ENCODE results near the gene DUSP23. TPM values are rescaled to one million over a fixed set of nuclear protein-coding genes. Genes with fewer than 3 reads are reported as not detected.
A peak's percentile ranks its signal among the peaks of the same experiment; 100 is the strongest.

The DUSP23 gene
- total and polyA plus RNA-seq, 2 experiments from 2014 or later: 32.6 to 52.1 TPM

GRCh38 chr1:159779403-159779851 lies 1.3 kb upstream of the DUSP23 start:
- no peaks in the 10 kb centered on the region for H4K20me1 ChIP-seq (ENCODE audit: insufficient read depth)
- peak overlapping the region; percentile 72 for H3K4me2 ChIP-seq (ENCODE audit: unreplicated experiment)
- H3K27me3 ChIP-seq (replicated peaks; ENCODE audit: insufficient read depth): no peaks in the 10 kb centered on the region
- H3K9me3 ChIP-seq (ENCODE audit: low read depth): no peaks in the 10 kb centered on the region
- peaks cover 10% of the 10 kb centered on the region for H3F3A ChIP-seq (ENCODE audit: insufficient read depth)
- no peaks in the 10 kb centered on the region for H3K79me2 ChIP-seq (ENCODE audit: insufficient read depth)
- WGBS, 2 experiments (ENCODE audit: low coverage in 1 of 2, low lambda C conversion rate in 2 of 2, missing lambda C conversion rate in 2 of 2): 56 to 58% methylated on average over 2 of the region's 2 CpGs
- H3K27ac ChIP-seq: no peak overlapping the region
- H3K4me1 ChIP-seq (ENCODE audit: insufficient read depth): peaks cover 17% of the 10 kb centered on the region
- H2AFZ ChIP-seq: peak overlapping the region; percentile 79; the same call in 1 of the 2 replicates
- TF ChIP-seq EZH2 (IDR thresholded peaks at IDR 0.05; ENCODE audit: insufficient read depth, poor library complexity, severe bottlenecking) (no peak), EZH2phosphoT487 (IDR thresholded peaks at IDR 0.05; ENCODE audit: insufficient read depth, low read depth) (no peak)
- no peak overlapping the region for H3K9ac ChIP-seq
- peak; percentile 72 for DNase-seq
- no peaks in the 10 kb centered on the region for H3K36me3 ChIP-seq (ENCODE audit: low read depth)
- H3K4me3 ChIP-seq: no peak overlapping the region
- no peaks in the 10 kb centered on the region for H3K9me2 ChIP-seq (ENCODE audit: insufficient read depth)
- in situ Hi-C loops (cut with MboI): no loop called here

- Histone ChIP-seq H3K4me1 (ENCODE audit: insufficient read depth) (peaks cover 17% of the 10 kb centered on the region), H3K36me3 (ENCODE audit: low read depth) (no peaks in the 10 kb centered on the region), H4K20me1 (ENCODE audit: insufficient read depth) (no peaks in the 10 kb centered on the region), H3K4me2 (ENCODE audit: unreplicated experiment) (peak overlapping the region; percentile 77), H3K79me2 (ENCODE audit: insufficient read depth) (no peaks in the 10 kb centered on the region), H3K9me2 (ENCODE audit: insufficient read depth) (no peaks in the 10 kb centered on the region), H3K9ac (no peak overlapping the region), H3K4me3 (no peak overlapping the region), H2AFZ (no peak overlapping the region; the same call in 1 of the 2 replicates), H3F3A (ENCODE audit: insufficient read depth) (peaks cover 10% of the 10 kb centered on the region), H3K9me3 (ENCODE audit: low read depth) (no peaks in the 10 kb centered on the region), H3K27ac (no peak overlapping the region), H3K27me3 (replicated peaks; ENCODE audit: insufficient read depth) (no peaks in the 10 kb centered on the region)
- 97 to 98% methylated on average over 12 of the region's 12 CpGs for WGBS, 2 experiments (ENCODE audit: low coverage in 1 of 2, low lambda C conversion rate in 2 of 2, missing lambda C conversion rate in 2 of 2)
- DNase-seq: no peak
- no peak for TF ChIP-seq EZH2 (IDR thresholded peaks at IDR 0.05; ENCODE audit: insufficient read depth, poor library complexity, severe bottlenecking)
- no peak for TF ChIP-seq EZH2phosphoT487 (IDR thresholded peaks at IDR 0.05; ENCODE audit: insufficient read depth, low read depth)
- in situ Hi-C loops (cut with MboI): no loop called here
These were observed 1.2 kb downstream of the DUSP23 start for GRCh38 chr1:159781992-159782391.

- TF ChIP-seq EZH2 (IDR thresholded peaks at IDR 0.05; ENCODE audit: insufficient read depth, poor library complexity, severe bottlenecking) (no peak), EZH2phosphoT487 (IDR thresholded peaks at IDR 0.05; ENCODE audit: insufficient read depth, low read depth) (no peak)
- in situ Hi-C loops (cut with MboI): no loop called here
- no peak overlapping the region for H3K9ac ChIP-seq
- peaks cover 10% of the 10 kb centered on the region for H3F3A ChIP-seq (ENCODE audit: insufficient read depth)
- H3K9me2 ChIP-seq (ENCODE audit: insufficient read depth): no peaks in the 10 kb centered on the region
- H2AFZ ChIP-seq: no peak overlapping the region
- no peaks in the 10 kb centered on the region for H3K36me3 ChIP-seq (ENCODE audit: low read depth)
- no peaks in the 10 kb centered on the region for H4K20me1 ChIP-seq (ENCODE audit: insufficient read depth)
- H3K27ac ChIP-seq: no peak overlapping the region
- peaks cover 17% of the 10 kb centered on the region for H3K4me1 ChIP-seq (ENCODE audit: insufficient read depth)
- no peak for DNase-seq
- 31 to 64% methylated on average over 1 of the region's 1 CpG for WGBS, 2 experiments (ENCODE audit: low coverage in 1 of 2, low lambda C conversion rate in 2 of 2, missing lambda C conversion rate in 2 of 2)
- no peak overlapping the region for H3K4me3 ChIP-seq
- H3K9me3 ChIP-seq (ENCODE audit: low read depth): no peaks in the 10 kb centered on the region
- H3K79me2 ChIP-seq (ENCODE audit: insufficient read depth): no peaks in the 10 kb centered on the region
- no peaks in the 10 kb centered on the region for H3K27me3 ChIP-seq (replicated peaks; ENCODE audit: insufficient read depth)
- no peak overlapping the region for H3K4me2 ChIP-seq (ENCODE audit: unreplicated experiment)
These were observed 3.0 kb downstream of the DUSP23 start for GRCh38 chr1:159783724-159784123.

GRCh38 chr1:159786465-159786864 lies 5.7 kb downstream of the DUSP23 start:
- TF ChIP-seq EZH2phosphoT487 (IDR thresholded peaks at IDR 0.05; ENCODE audit: insufficient read depth, low read depth): no peak
- no peak for TF ChIP-seq EZH2 (IDR thresholded peaks at IDR 0.05; ENCODE audit: insufficient read depth, poor library complexity, severe bottlenecking)
- Histone ChIP-seq H3K4me3 (no peak overlapping the region), H3K27ac (no peak overlapping the region), H3K36me3 (ENCODE audit: low read depth) (no peaks in the 10 kb centered on the region), H3F3A (ENCODE audit: insufficient read depth) (no peaks in the 10 kb centered on the region), H3K27me3 (replicated peaks; ENCODE audit: insufficient read depth) (no peaks in the 10 kb centered on the region), H3K4me2 (ENCODE audit: unreplicated experiment) (no peak overlapping the region), H3K9me3 (ENCODE audit: low read depth) (no peaks in the 10 kb centered on the region), H3K79me2 (ENCODE audit: insufficient read depth) (no peaks in the 10 kb centered on the region), H4K20me1 (ENCODE audit: insufficient read depth) (no peaks in the 10 kb centered on the region), H3K4me1 (ENCODE audit: insufficient read depth) (peaks cover 3% of the 10 kb centered on the region; the same call in 1 of the 2 replicates), H2AFZ (no peak overlapping the region), H3K9me2 (ENCODE audit: insufficient read depth) (no peaks in the 10 kb centered on the region), H3K9ac (no peak overlapping the region)
- in situ Hi-C loops (cut with MboI): no loop called here
- 32 to 34% methylated on average over 3 of the region's 3 CpGs for WGBS, 2 experiments (ENCODE audit: low coverage in 1 of 2, low lambda C conversion rate in 2 of 2, missing lambda C conversion rate in 2 of 2)
- DNase-seq: no peak

GRCh38 chr1:159786966-159787365 lies 6.2 kb downstream of the DUSP23 start:
- Histone ChIP-seq H3K36me3 (ENCODE audit: low read depth) (no peaks in the 10 kb centered on the region), H3K4me1 (ENCODE audit: insufficient read depth) (peaks cover 3% of the 10 kb centered on the region; the same call in 1 of the 2 replicates), H2AFZ (no peak overlapping the region), H4K20me1 (ENCODE audit: insufficient read depth) (no peaks in the 10 kb centered on the region), H3K9me3 (ENCODE audit: low read depth) (no peaks in the 10 kb centered on the region), H3K9me2 (ENCODE audit: insufficient read depth) (no peaks in the 10 kb centered on the region), H3K4me2 (ENCODE audit: unreplicated experiment) (no peak overlapping the region), H3K79me2 (ENCODE audit: insufficient read depth) (no peaks in the 10 kb centered on the region), H3K27ac (no peak overlapping the region), H3F3A (ENCODE audit: insufficient read depth) (no peaks in the 10 kb centered on the region), H3K27me3 (replicated peaks; ENCODE audit: insufficient read depth) (no peaks in the 10 kb centered on the region), H3K9ac (no peak overlapping the region), H3K4me3 (no peak overlapping the region)
- WGBS, 2 experiments (ENCODE audit: low coverage in 1 of 2, low lambda C conversion rate in 2 of 2, missing lambda C conversion rate in 2 of 2): 35 to 42% methylated on average over 3 of the region's 3 CpGs
- peak; percentile 41 for DNase-seq
- TF ChIP-seq EZH2phosphoT487 (IDR thresholded peaks at IDR 0.05; ENCODE audit: insufficient read depth, low read depth) (no peak), EZH2 (IDR thresholded peaks at IDR 0.05; ENCODE audit: insufficient read depth, poor library complexity, severe bottlenecking) (no peak)
- in situ Hi-C loops (cut with MboI): no loop called here

All from GM23248 (cell line).